Measurements from ENCODE around the gene ZNF790. TPM values are rescaled to one million over a fixed set of nuclear protein-coding genes. Genes with fewer than 3 reads are reported as not detected.
A peak's percentile ranks its signal among the peaks of the same experiment; 100 is the strongest.

Gene ZNF790
- total and polyA plus RNA-seq, 2 donors from 2014 or later: 4.6 to 9.5 TPM

- Histone ChIP-seq H3K9ac (ENCODE audit: low read length in 3 of 3) (peak overlapping the region; percentile 30 to 83 (median 79)), H3K27ac (ENCODE audit: low read depth in 2 of 2, low read length in 2 of 2) (peak overlapping the region; percentile 75 to 92), H3K4me3 (ENCODE audit: low read length in 3 of 3) (peak overlapping the region; percentile 76 to 99 (median 76)), H3K36me3 (ENCODE audit: control insufficient read depth in 2 of 3, insufficient read depth in 3 of 3, low read length in 3 of 3) (peaks cover 0 to under 1% (median 0%) of the 10 kb centered on the region in 3 donors), H3K27me3 (ENCODE audit: control insufficient read depth, insufficient read depth, low read length) (no peaks in the 10 kb centered on the region), H3K4me1 (ENCODE audit: control insufficient read depth in 2 of 3, insufficient read depth in 2 of 3, low read depth in 1 of 3, low read length in 3 of 3) (peaks cover 0 to 7% (median 0%) of the 10 kb centered on the region in 3 donors), H3K9me3 (ENCODE audit: control insufficient read depth in 2 of 3, insufficient read depth in 1 of 3, low read length in 3 of 3) (peaks cover 2 to 7% (median 6%) of the 10 kb centered on the region in 3 donors)
- no peak for TF ChIP-seq CTCF (IDR thresholded peaks at IDR 0.05; ENCODE audit: borderline replicate concordance, extremely low read depth, insufficient read depth)
- DNase-seq: peak in 1 of 5 donors; percentile 62
- no peak for FAIRE-seq
- intact Hi-C loops (cut with DNase I): no loop called here
Measured at GRCh38 chr19:36838784-36839324, 667 bp upstream of the ZNF790 start.

- Histone ChIP-seq H3K27me3 (ENCODE audit: control insufficient read depth, insufficient read depth, low read length) (no peaks in the 10 kb centered on the region), H3K4me3 (ENCODE audit: low read length in 3 of 3) (peak overlapping the region; percentile 76 to 99 (median 76)), H3K9me3 (ENCODE audit: control insufficient read depth in 2 of 3, insufficient read depth in 1 of 3, low read length in 3 of 3) (peaks cover 5 to 18% (median 6%) of the 10 kb centered on the region in 3 donors), H3K9ac (ENCODE audit: low read length in 3 of 3) (peak overlapping the region; percentile 77 to 83 (median 79)), H3K36me3 (ENCODE audit: control insufficient read depth in 2 of 3, insufficient read depth in 3 of 3, low read length in 3 of 3) (peaks cover under 1 to 11% (median 6%) of the 10 kb centered on the region in 3 donors), H3K4me1 (ENCODE audit: control insufficient read depth in 2 of 3, insufficient read depth in 2 of 3, low read depth in 1 of 3, low read length in 3 of 3) (peaks cover 0 to 7% (median 0%) of the 10 kb centered on the region in 3 donors), H3K27ac (ENCODE audit: low read depth in 2 of 2, low read length in 2 of 2) (peak overlapping the region; percentile 75 to 92)
- no peak for TF ChIP-seq CTCF (IDR thresholded peaks at IDR 0.05; ENCODE audit: borderline replicate concordance, extremely low read depth, insufficient read depth)
- FAIRE-seq (no peak), DNase-seq (peak in 1 of 5 donors; percentile 65)
- intact Hi-C loops (cut with DNase I): no loop called here
Measured at GRCh38 chr19:36837176-36837905, 846 bp downstream of the ZNF790 start.

GRCh38 chr19:36833430-36833829 lies 4.8 kb downstream of the ZNF790 start:
- Histone ChIP-seq H3K27ac (ENCODE audit: low read depth in 2 of 2, low read length in 2 of 2) (no peak overlapping the region), H3K9me3 (ENCODE audit: control insufficient read depth in 2 of 3, insufficient read depth in 1 of 3, low read length in 3 of 3) (peaks cover 11 to 57% (median 29%) of the 10 kb centered on the region in 3 donors)

More at GRCh38 chr19:36833430-36833829, 4.8 kb downstream of the ZNF790 start:
- Histone ChIP-seq H3K9ac (ENCODE audit: low read length in 3 of 3) (no peak overlapping the region), H3K27me3 (ENCODE audit: control insufficient read depth, insufficient read depth, low read length) (no peaks in the 10 kb centered on the region), H3K4me1 (ENCODE audit: control insufficient read depth in 2 of 3, insufficient read depth in 2 of 3, low read depth in 1 of 3, low read length in 3 of 3) (no peaks in the 10 kb centered on the region), H3K4me3 (ENCODE audit: low read length in 3 of 3) (no peak overlapping the region), H3K36me3 (ENCODE audit: control insufficient read depth in 2 of 3, insufficient read depth in 3 of 3, low read length in 3 of 3) (peaks cover 4 to 30% (median 15%) of the 10 kb centered on the region in 3 donors)
- DNase-seq (no peak), FAIRE-seq (no peak)
- intact Hi-C loops (cut with DNase I): no loop called here
- no peak for TF ChIP-seq CTCF (IDR thresholded peaks at IDR 0.05; ENCODE audit: borderline replicate concordance, extremely low read depth, insufficient read depth)
